Measurements from ENCODE around the gene FBXO34.
"Not testable (repeated sequence)": the region's sequence is repeated elsewhere in the genome, so short reads cannot be mapped to it uniquely, and the experiment has no call there.

FBXO34 gene

DNA sequence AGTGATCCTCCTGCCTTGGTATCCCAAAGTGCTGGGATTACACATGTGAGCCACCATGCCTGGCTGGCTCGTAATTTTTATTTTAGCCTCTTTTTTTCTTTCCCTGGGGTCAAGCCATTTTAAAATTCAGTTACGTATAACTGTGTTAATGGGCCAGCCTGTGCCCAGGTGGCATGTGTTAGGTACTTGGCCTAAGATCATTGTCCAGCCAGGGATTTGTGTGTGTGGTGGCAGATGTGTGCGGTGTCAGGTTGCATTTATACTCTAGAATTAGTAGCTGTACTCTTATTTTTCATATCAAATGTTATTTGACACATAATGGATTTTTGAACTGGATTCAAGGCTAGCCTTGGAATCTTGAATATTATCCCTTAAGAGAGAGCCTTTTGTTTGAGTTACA, 69.3 kb downstream of the FBXO34 start:
- H3K4me3 Mint-ChIP-seq = peak overlapping the region; percentile 27
- no peaks in the 10 kb centered on the region for H3K9me3 Mint-ChIP-seq
- no peak for ATAC-seq
- DNase-seq (ENCODE audit: low spot score in 2 of 2) = no peak
- peaks cover 74% of the 10 kb centered on the region for H3K4me1 Mint-ChIP-seq
- peaks cover 7% of the 10 kb centered on the region for H3K36me3 Mint-ChIP-seq
- H3K27ac Mint-ChIP-seq = peak overlapping the region; percentile 24

DNA sequence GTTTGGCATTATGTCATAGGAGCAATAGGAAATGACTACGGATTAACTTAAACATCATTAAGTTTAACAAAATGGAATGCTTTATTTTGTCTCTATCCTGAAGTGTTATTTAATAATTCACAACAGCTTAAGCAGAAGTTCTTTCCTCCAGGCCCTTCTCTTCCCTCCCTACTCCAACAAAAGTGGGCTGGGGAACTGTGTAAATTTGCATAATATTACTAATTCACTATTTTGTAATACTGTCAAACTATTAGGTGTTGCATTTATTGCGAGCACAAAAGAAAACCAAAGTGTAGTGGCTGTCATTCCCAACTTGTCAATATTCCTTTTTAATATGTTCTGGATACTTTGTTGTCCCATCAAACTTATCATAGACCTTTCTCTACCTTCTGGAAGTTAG, 70.6 kb downstream of the FBXO34 start:
- no peak overlapping the region for H3K4me3 Mint-ChIP-seq
- ATAC-seq = no peak
- H3K27ac Mint-ChIP-seq = no peak overlapping the region
- no peaks in the 10 kb centered on the region for H3K9me3 Mint-ChIP-seq
- no peak for DNase-seq (ENCODE audit: low spot score in 2 of 2)
- peaks cover 75% of the 10 kb centered on the region for H3K4me1 Mint-ChIP-seq
- H3K36me3 Mint-ChIP-seq = peaks cover 7% of the 10 kb centered on the region

DNA sequence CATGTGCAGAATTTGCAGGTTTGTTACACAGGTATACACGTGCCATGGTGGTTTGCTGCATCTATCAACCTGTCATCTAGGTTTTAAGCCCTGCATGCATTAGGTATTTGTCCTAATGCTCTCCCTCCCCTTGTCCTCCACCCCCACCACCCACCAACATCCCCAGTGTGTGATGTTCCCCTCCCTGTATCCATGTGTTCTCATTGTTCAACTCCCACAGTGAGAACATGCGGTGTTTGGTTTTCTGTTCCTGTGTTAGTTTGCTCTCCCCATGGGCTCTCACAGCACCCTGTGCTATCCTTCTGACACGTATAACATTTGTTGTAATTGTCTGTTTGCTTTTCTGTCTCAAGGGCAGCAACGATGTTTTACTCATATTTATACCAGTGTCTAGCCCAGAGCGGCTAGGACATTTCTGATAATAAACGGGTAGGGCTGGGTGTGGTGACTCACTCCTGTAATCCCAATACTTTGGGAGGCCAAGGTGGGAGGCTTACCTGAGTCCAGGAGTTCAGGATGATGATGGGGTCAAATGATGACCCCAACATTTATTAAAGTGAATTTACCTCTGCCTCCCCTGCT, 73.5 kb downstream of the FBXO34 start:
- H3K4me3 Mint-ChIP-seq; H3K36me3 Mint-ChIP-seq; ATAC-seq; DNase-seq (ENCODE audit: low spot score in 2 of 2); H3K9me3 Mint-ChIP-seq: not testable (repeated sequence)
- Mint-ChIP-seq H3K27ac (peak overlapping the region; percentile 11), H3K4me1 (peaks cover 73% of the 10 kb centered on the region)

DNA sequence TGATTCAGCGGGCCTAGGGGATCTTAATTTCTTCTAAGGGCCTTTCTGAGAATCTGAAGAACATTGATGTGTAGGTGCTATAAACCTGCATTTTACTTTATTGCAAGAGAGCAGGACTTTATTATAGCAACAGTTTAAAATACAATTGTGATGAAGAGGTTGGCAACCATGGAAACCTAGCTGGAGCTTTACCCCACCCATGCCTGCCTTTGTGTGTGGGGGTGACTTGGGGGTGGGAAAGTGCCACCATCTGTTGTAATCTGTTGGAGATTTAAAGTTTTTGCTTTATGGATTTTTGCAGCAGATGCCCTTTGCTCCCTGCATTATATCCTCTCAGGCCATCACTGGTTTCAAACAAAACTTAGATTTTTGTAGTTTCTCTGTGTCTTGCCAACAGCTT, 75.8 kb downstream of the FBXO34 start:
- no peaks in the 10 kb centered on the region for H3K9me3 Mint-ChIP-seq

DNA sequence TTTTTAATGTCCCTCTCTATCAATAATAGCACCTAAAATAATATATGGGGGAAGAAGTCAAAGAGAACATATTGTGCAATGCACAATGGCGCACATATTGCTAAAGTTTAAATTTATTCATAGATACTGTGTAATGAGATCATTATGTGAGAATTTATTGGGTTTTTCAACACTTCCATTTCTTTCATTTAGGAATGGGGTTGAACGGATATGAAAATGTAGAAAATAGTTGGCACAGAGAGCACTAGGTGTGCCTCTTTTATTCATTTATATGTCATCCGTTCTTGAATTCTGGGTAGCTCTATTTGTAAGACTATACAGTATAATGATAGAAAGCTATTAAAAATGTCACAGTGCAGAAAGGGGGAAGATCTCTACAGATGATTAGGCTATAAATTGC, 76.5 kb downstream of the FBXO34 start:
- no peaks in the 10 kb centered on the region for H3K9me3 Mint-ChIP-seq
- H3K4me3 Mint-ChIP-seq = no peak overlapping the region
- H3K36me3 Mint-ChIP-seq = peaks cover 8% of the 10 kb centered on the region

More for the DNA sequence above, 75.8 kb downstream of the FBXO34 start:
- Mint-ChIP-seq H3K36me3 (peaks cover 8% of the 10 kb centered on the region), H3K4me3 (no peak overlapping the region), H3K27ac (no peak overlapping the region), H3K4me1 (peaks cover 51% of the 10 kb centered on the region)
- ATAC-seq (no peak), DNase-seq (ENCODE audit: low spot score in 2 of 2) (no peak)

DNA sequence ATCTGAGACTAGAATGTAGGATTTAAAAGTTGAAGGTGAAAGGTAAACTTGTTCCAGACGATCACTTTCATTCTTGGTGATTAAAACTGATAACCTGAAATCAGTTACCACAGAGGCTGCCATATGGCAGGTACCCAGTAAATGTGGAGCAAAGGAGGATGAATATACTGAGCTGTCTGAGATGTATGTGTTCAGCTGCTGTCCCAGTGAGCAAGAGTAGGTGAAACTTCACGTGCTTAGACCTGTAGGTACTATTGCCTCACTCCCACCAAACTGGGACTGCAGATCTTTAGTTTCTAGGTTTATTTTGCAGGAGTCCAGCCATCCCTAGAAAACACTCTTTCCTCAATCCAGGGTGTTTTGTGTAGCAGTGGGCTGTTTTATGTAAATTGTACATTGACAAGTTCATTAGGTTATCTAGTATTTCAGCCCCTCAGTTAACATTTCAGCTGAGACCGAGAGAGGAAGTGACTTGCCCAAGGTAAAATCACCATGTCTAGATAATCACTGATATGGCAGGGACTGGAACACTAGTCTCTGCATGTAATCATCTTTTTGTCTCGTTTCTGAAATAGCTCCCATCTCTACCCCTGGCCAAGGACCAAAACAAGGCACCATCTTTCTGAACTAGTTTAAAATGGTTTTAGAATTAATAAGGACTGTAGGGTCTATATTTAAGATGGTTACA, 77.7 kb downstream of the FBXO34 start:
- H3K4me3 Mint-ChIP-seq = no peak overlapping the region
- peaks cover 50% of the 10 kb centered on the region for H3K4me1 Mint-ChIP-seq
- peak; percentile 74 for ATAC-seq

More for the DNA sequence above, 76.5 kb downstream of the FBXO34 start:
- ATAC-seq = no peak
- peaks cover 51% of the 10 kb centered on the region for H3K4me1 Mint-ChIP-seq
- H3K27ac Mint-ChIP-seq = no peak overlapping the region
- no peak for DNase-seq (ENCODE audit: low spot score in 2 of 2)

DNA sequence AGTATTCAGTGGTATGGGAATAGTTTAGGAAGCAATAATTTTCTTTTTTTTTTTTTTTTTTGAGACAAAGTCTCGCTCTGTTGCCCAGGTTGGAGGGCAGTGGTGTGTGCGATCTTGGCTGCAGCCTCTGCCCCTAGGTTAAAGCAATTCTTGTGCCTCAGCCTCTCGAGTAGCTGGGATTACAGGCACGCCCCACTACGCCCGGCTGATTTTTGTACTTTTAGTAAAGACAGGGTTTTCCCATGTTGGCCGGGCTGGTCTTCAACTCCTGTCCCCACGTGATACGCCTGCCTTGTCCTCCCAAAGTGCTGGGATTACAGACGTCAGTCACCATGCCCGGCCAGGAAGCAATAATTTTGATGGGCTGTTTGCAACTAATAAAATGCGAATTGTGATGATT, 78.3 kb downstream of the FBXO34 start:
- Mint-ChIP-seq H3K4me1 (peaks cover 50% of the 10 kb centered on the region), H3K36me3 (peaks cover 13% of the 10 kb centered on the region), H3K27ac (no peak overlapping the region), H3K9me3 (no peaks in the 10 kb centered on the region), H3K4me3 (no peak overlapping the region)
- ATAC-seq (no peak), DNase-seq (ENCODE audit: low spot score in 2 of 2) (no peak)

More for the DNA sequence above, 77.7 kb downstream of the FBXO34 start:
- Mint-ChIP-seq H3K9me3 (no peaks in the 10 kb centered on the region), H3K27ac (peak overlapping the region; percentile 30), H3K36me3 (peaks cover 12% of the 10 kb centered on the region)
- no peak for DNase-seq (ENCODE audit: low spot score in 2 of 2)

DNA sequence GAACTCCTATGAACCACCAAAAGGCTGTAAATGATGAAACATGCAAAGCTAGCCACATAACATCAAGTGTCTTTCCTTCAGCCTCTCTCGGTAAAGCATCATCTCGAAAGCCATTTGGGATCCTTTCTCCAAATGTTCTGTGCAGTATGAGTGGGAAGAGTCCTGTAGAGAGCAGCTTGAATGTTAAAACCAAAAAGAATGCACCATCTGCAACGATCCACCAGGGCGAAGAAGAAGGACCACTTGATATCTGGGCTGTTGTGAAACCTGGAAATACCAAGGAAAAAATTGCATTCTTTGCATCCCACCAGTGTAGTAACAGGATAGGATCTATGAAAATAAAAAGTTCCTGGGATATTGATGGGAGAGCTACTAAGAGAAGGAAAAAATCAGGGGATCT, 79.2 kb downstream of the FBXO34 start:
- peaks cover 13% of the 10 kb centered on the region for H3K36me3 Mint-ChIP-seq
- H3K9me3 Mint-ChIP-seq = no peaks in the 10 kb centered on the region
- no peak overlapping the region for H3K4me3 Mint-ChIP-seq
- H3K4me1 Mint-ChIP-seq = peaks cover 43% of the 10 kb centered on the region
- no peak overlapping the region for H3K27ac Mint-ChIP-seq
- ATAC-seq (no peak), DNase-seq (ENCODE audit: low spot score in 2 of 2) (no peak)

DNA sequence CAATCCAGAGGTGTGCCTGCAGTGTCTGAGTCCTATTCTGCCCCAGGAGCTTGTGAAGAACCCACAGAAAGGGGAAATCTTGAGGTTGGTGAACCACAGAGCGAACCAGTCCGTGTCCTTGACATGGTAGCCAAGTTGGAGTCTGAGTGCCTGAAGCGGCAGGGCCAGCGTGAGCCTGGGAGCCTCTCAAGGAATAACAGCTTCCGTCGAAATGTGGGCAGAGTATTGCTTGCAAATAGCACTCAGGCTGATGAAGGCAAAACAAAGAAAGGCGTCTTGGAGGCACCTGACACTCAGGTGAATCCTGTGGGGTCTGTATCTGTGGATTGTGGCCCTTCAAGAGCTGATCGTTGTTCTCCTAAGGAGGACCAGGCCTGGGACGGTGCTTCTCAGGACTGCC, 79.9 kb downstream of the FBXO34 start:
- Mint-ChIP-seq H3K27ac (no peak overlapping the region), H3K4me3 (no peak overlapping the region), H3K36me3 (peaks cover 13% of the 10 kb centered on the region), H3K9me3 (no peaks in the 10 kb centered on the region), H3K4me1 (peaks cover 38% of the 10 kb centered on the region)
- ATAC-seq (no peak), DNase-seq (ENCODE audit: low spot score in 2 of 2) (no peak)

DNA sequence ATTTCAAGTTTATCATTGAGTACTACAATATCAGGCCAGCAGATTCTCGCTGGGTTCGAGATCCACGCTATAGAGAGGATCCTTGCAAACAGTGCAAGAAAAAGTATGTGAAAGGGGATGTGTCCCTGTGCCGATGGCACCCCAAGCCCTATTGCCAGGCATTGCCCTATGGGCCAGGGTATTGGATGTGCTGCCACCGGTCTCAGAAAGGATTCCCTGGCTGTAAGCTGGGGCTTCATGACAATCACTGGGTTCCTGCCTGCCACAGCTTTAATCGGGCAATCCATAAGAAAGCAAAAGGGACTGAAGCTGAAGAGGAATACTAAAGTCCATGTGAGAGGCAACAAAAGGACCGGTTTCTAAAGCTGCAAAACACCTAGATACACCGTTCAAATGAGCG, 81.0 kb downstream of the FBXO34 start:
- Mint-ChIP-seq H3K4me1 (peaks cover 32% of the 10 kb centered on the region), H3K9me3 (no peaks in the 10 kb centered on the region), H3K36me3 (peaks cover 13% of the 10 kb centered on the region), H3K27ac (peak overlapping the region; percentile 34), H3K4me3 (no peak overlapping the region)
- ATAC-seq = no peak
- DNase-seq (ENCODE audit: low spot score in 2 of 2) = no peak

DNA sequence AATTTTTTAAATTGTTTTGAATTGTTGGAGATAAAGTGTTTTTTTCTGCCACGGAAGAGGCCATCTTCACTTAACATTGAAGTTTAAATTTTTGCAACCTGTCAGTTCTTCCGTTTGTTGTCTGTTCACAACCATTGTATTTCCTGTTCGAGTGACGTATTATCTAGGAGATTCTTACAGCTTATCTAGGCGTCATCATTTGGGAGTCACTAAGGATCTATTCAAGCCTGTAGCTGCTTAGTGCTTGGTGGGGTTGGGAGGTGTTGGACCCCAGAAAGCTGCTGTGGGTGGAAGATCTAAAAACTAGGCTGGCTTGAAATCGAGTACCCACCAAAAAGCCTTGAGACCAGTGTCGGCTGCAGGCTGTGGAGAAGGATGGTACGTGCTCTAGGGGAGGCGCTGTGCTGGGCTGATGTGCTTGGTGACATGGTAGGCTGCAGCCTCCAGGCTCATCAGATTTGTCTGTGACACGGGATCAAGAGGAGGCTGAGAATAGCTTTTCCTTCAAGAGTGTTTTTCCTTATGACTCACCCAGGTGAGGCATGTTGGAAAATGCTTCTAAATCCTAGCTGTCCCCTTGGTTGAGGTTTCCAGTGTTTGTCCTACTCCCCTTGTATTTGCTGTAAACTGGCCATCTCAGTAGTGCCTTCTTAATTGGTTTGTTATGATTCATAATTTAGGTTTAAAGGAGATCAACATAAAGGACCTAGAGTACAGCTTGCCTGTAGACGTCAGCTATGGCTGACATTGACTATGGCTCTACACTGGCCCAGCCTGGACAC, 82.7 kb downstream of the FBXO34 start:
- peaks cover 19% of the 10 kb centered on the region for H3K4me1 Mint-ChIP-seq
- ATAC-seq = peak; percentile 66
- H3K36me3 Mint-ChIP-seq = peaks cover 13% of the 10 kb centered on the region
- DNase-seq (ENCODE audit: low spot score in 2 of 2) = no peak
- H3K9me3 Mint-ChIP-seq = no peaks in the 10 kb centered on the region
- peak overlapping the region; percentile 50 for H3K4me3 Mint-ChIP-seq
- H3K27ac Mint-ChIP-seq = peak overlapping the region; percentile 92

DNA sequence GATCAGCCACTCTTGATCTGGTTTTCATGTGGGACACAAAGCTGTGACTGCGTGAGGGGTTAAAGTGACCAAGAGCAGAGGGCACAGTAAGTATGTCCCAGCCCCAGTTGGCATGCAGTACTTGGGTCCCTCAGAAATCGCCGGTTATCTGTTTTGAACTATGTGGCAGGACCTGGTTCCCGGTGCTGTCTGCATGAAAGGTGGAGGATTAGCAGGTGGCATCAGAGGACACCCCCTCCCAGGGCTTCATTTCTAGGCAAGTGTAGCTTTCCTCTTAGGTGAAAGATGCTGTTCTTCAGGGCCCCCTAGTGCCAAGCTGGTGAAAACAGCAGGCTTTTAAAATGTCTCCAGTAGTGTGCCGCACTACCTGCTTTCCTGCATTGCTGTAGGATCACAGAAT, 83.3 kb downstream of the FBXO34 start:
- Mint-ChIP-seq H3K9me3 (no peaks in the 10 kb centered on the region), H3K4me3 (peak overlapping the region; percentile 50), H3K36me3 (peaks cover 13% of the 10 kb centered on the region), H3K4me1 (peaks cover 14% of the 10 kb centered on the region), H3K27ac (peak overlapping the region; percentile 92)
- DNase-seq (ENCODE audit: low spot score in 2 of 2) (peak in 1 of 2 donors; percentile 66), ATAC-seq (peak; percentile 88)

DNA sequence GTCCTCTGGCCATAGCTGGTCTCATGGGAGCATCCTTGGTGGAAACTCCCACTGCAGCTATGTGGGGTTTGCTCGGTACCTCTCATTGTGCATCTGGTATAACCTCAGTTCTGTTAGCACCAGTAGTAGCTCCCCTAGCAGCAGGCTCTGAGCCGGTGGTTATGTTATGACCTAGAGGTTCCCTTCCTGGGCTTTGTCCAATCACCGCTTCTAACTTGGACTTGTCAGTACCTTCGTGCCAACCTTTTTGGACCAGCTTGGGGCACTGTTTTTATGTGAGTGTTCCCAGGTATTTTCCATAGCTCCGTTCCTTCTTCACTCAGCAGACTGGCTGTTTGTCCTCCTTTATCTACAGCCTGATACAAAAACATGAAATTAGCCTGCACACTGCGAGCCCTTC, 84.7 kb downstream of the FBXO34 start:
- ATAC-seq (no peak), DNase-seq (ENCODE audit: low spot score in 2 of 2) (no peak)
- Mint-ChIP-seq H3K36me3 (peaks cover 18% of the 10 kb centered on the region), H3K4me3 (no peak overlapping the region), H3K27ac (peak overlapping the region; percentile 2), H3K4me1 (peaks cover 14% of the 10 kb centered on the region), H3K9me3 (no peaks in the 10 kb centered on the region)

DNA sequence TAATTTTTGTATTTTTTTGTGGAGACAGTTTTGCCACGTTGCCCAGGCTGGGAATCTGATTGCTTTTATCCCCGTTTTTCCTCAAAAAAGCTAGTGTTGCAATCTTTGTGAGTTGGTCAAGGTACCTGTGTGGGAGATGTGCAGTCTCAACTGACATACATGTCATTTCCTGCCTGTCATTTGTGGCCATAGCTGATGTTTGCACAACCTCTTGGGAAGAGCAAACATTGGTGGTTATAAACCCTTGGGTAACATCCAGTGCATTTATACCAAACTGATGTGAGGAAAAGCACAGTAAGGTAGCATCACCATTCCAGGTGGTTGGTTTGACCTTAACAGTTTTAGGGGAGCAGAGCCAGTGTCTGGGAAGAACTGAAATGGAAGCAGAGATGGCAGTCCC, 85.7 kb downstream of the FBXO34 start:
- H3K36me3 Mint-ChIP-seq = peaks cover 12% of the 10 kb centered on the region
- no peak overlapping the region for H3K27ac Mint-ChIP-seq
- no peak overlapping the region for H3K4me3 Mint-ChIP-seq
- no peak for ATAC-seq
- DNase-seq (ENCODE audit: low spot score in 2 of 2) = no peak
- peaks cover 16% of the 10 kb centered on the region for H3K4me1 Mint-ChIP-seq
- no peaks in the 10 kb centered on the region for H3K9me3 Mint-ChIP-seq

DNA sequence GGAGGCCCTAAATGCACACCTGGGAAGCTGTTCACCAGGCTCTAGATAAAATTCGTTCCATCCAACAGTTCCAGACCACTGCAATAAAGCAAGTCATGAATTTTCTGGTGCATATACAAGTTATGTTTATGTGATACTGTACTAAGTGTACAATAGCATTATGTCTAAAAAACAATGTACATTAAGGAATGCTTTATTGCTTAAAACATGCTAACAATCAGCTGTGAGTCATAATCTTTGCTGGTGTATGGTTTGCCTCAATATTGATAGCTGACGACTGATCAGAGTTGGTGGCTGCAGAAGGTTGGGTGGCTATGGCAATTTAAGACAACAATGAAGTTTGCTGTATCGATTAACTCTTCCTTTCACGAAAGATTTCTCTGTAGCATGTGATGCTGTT, 88.1 kb downstream of the FBXO34 start:
- peaks cover 13% of the 10 kb centered on the region for H3K36me3 Mint-ChIP-seq
- peak overlapping the region; percentile 72 for H3K27ac Mint-ChIP-seq
- H3K9me3 Mint-ChIP-seq = no peaks in the 10 kb centered on the region
- DNase-seq (ENCODE audit: low spot score in 2 of 2) (no peak), ATAC-seq (no peak)
- H3K4me1 Mint-ChIP-seq = peaks cover 11% of the 10 kb centered on the region
- H3K4me3 Mint-ChIP-seq = no peak overlapping the region

DNA sequence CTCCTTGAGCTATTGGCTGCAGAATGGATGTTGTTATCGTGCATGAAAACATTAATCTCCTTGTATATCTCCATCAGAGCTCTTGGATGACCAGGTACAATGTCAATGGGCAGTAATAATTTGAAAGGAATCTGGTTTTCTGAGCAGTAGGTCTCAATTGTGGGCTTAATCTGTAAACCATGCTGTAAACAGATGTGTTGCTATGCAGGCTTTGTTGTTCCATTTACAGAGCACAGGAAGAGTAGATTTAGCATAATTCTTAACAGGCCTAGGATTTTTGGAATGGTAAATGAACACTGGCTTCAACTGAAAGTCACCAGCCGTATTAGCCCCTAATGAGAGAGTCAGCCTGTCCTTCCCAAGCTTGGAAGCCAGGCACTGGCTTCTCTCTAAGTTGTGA, 90.0 kb downstream of the FBXO34 start:
- H3K9me3 Mint-ChIP-seq = no peaks in the 10 kb centered on the region

More for the DNA sequence above, 90.0 kb downstream of the FBXO34 start:
- Mint-ChIP-seq H3K27ac (peak overlapping the region; percentile 80), H3K36me3 (peaks cover 23% of the 10 kb centered on the region), H3K4me3 (no peak overlapping the region), H3K4me1 (peaks cover 6% of the 10 kb centered on the region)
- DNase-seq (ENCODE audit: low spot score in 2 of 2) (no peak), ATAC-seq (no peak)

All from stimulated activated effector memory CD8-positive, alpha-beta T cell treated with anti-CD3 and anti-CD28 coated beads, Interleukin-12 subunit alpha, Interleukin-12 subunit beta, amount 100 ng/mL, for 72 hours (primary cell).